ENCODE results near the gene SYT7.

SYT7 gene

DNA sequence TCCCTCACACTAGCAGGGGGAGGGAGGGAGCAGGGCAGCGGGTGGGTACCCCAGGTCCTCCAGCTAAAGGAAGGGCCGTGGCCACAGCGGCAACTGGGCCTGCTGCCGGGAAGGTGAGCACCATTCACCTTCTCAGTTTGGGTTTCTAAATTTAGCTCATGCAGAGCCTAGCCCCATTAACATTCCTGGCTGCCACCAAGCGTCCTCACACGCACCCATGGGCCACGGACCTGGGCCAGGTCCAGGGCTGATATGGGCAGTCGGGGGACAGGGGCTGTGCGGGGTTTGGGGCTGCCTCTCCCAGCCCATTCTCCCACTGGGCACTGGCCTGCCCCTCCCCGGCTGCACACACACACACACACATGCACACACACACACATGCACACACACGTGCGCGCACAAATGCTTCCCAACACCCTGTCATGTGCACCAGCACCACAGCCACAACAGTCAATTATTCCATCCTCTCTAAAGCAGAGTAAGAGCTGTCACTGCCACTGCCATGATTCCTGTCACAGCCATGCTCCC lies 28.7 kb downstream of the SYT7 start:
- DNase-seq: no peak

DNA sequence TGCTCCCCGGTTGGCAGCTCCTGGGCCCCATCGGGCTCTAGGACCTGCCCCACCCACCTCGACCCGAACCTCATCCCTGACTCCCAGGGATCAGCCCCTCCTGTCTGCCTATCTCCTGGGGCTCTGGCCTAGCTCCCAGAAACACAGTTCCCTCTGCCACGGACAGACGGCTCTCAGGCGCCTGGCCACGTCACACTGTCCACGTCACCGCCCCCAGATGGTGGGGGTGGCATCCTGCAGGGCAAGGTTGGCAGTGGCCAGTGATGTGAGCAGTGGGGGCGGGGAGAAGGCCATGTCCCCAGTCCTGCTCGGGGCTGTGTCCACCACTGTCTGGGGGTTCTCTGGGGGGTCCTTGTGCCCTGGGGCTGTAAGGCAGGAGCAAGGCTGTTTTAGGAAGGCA lies 29.2 kb downstream of the SYT7 start:
- DNase-seq: no peak

DNA sequence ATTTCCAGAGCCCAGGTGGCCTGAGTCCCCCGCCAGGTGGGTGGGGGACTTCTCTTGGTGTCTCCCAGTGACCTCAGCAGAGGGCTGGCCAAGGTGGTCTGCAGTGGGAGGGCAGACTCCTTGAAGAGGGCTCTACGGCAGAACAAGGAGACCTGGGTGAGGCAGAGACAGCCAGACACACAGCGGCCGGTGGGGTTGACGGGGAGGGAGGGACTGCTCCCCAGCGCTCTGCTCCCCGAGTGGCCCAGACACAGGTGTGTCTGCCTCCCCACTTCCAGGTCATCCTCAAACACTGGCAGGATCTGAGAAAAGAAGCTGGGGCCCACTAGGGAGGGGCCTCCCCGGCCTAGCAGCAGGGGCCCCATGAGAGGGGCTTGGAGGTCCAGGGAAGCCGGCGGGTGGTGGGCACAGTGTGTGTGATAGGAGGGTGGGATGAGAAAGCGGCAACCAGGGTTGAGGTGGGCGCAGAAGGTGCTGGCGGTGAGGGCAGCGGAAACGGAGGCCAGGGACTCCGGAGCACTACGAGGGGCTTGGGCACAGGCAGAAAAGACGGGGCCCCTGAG lies 30.1 kb downstream of the SYT7 start:
- no peak for DNase-seq

DNA sequence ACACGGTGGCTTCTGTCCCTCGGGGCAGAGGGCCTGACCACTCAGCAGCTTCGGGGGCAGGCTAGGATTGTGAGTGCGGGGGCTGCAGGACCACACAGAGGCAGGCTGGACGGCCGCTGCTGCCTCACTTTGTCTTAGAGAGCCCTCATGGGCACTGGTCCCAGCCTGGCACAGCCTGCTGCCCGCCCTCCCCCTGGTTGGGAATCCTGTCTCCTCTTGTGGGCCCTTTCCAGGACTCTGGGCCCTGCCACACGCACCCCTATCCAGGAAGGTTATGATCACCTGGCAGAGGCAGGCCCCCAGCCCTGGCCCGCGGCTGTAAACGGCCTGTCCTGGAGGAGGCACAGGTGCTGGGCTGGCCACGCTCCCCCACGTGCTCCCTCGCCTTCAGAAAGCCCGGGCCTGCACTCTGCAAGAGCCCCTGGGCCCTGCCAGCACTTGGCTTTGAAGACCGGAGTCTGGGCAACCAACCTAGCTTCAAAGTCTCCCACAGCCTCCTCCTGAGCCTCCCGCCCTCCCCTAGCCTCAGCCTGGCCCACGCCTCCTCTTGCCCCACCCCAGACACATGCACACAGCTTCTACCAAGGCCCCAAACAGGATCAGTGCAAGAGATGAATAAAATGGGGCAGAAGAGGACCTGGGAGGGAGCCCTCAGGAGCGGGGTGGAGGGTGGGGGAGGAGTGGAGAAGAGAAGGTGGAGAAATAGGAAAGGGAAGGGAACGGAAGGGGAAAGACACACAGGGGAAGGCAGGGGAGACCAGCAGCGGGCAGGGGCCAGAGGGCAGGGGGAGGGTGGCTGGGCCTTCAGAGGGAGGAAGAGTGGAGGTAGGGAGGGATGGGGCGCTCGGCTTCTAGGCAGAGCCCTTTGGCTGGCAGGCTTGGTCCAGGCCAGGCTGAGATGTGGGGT lies 31.0 kb downstream of the SYT7 start:
- DNase-seq: no peak

GRCh38 chr11:61549177-61549576 lies 31.7 kb downstream of the SYT7 start:
- no peak for DNase-seq

DNA sequence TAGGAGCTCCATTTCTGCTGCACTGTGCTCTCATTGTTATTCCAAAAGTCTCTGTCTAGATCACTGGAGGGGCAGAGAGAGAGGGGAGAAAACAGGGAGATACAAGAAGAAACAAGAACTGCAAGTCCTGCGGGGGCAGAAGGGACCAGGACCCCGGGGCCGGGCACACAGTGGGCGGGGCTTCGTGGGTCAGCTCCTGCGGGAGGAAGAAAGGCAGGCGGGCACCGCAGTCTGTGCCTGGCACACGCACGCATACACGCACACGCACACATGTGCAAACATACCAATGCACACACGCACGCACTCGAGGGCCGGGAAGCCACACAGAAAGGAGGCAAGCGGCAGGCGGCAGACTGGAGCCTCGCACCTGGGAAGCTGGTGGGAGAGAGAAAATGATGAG lies 33.6 kb downstream of the SYT7 start:
- DNase-seq: no peak

DNA sequence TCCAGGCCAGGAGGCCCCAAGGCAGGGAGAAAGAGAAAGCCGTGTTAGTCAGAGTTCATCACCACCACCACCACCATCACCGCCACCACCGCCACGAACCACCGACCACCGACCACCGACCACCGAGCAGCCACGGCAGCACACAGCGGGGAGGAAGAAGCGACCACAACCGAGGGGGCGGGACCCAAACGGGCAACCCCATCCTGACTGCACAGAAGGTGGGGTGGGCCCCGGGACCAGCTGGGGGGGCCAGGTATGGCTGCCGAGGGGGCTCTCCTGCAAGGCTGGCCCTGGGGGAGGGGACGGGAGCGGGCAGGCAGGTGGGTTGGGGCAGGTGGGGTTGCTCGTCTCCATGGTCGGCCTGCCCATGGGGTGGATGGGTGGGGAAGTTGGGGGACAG lies 34.2 kb downstream of the SYT7 start:
- no peak for DNase-seq

- DNase-seq: no peak
Observed at GRCh38 chr11:61545921-61546320, 35.0 kb downstream of the SYT7 start.

DNA sequence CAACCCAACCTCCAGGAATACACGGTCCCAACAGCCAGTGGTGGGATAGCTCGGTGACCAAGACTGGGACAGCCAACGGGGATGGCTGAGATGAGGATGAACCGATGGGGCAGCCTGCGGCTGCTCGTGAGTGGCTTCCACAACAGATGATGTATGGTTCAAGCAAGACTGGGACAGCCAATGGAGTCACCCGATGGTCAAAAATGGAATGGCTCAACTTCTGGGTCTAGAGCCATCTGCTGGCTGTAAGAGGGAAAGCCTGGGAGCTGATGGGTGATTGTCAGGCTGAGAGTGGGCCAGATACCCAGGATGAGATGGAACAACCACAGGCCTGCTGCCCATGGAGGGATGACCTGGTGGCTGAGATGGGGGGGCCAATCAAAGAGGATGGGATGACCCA lies 35.5 kb downstream of the SYT7 start:
- no peak for DNase-seq

DNA sequence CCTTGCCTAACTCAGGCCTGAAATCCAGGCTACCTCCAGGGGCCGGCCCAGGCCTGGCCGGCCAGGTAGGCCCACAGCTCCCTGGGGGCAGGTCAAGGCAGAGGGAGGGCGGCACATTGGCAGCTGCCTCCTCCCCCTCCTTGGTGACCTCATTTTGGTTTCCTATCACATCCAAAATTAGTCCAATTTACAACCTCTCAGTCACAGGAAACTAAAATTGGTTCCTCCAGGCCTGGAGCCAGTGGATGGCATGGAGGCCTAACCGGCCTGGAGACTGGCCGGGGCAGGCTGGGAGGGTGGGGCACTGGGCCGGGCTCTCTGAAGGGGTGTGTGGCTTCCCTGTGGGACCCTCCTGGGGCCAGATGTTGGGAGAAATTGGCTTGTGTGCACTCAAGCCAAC lies 36.4 kb downstream of the SYT7 start:
- no peak for DNase-seq

- no peak for DNase-seq
Observed at GRCh38 chr11:61543606-61544306, 37.1 kb downstream of the SYT7 start.

DNA sequence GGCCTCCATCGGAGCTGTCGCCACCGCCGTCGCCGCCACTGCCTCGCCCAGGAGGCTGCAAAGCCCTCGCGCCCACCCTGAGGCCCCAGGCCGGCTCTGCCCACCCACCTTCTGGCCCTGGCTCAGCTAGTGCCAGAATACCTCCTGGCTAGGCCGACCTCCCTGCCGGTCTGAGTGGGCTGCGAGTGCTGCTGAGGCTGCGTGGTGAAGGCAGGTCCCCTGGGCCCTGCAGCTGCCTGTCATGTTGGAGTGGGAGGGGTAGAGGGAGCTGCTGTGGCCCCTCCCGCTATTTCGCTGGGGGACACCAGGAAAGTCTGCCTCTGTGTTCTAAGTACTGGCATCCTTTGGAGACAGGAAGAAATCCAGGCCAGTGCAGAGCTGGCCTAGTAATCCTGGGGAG lies 38.2 kb downstream of the SYT7 start:
- no peak for DNase-seq

GRCh38 chr11:61542024-61542461 lies 38.8 kb downstream of the SYT7 start:
- DNase-seq: no peak

- DNase-seq: no peak
Observed at GRCh38 chr11:61541598-61541997, 39.3 kb downstream of the SYT7 start.

DNA sequence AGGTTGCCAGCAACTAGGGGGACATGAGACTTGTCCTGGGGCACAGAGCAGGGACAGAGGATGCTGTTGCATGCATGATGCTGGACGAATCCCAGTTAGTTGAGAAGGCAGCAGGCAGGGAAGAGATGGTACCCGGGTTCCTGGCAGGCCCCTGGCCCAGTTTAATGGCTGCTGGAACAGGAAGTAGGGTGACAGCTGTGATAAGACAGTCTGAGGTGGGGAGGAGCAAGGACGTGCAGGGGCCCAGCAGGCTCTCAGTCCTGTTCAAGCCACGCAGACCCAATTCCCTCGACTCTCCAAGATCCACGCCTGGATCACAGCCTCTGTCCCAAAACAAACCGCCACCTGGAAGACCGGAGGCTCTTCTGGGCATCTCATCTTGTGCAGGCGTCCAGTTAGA lies 40.3 kb downstream of the SYT7 start:
- no peak for DNase-seq

DNA sequence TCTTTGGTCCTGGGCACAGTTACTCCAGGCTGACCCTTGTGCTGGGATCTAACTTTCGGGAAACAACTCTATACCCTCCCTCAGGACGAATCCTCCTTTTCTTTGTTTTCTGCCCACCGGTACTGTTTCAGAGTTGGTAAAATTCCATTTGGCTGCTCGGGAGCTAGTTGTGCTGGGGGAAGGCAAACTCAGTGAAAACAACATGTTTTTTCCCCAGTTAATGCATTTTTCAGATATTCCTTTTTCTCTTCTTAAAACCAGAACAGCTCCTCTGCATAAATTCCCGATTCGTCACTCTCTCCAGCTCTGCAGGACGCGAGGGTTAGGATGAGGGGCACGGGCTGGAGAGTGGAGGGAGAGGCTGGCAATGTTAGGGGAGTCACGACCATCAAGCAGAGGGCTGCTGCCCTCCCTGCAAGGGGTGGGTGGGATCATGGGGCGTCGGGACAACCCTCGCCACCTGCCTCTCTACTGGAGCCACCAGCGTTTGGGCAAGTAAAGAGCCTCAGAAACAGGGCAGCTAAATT lies 41.0 kb downstream of the SYT7 start:
- DNase-seq: no peak

GRCh38 chr11:61539006-61539405 lies 41.9 kb downstream of the SYT7 start:
- DNase-seq: no peak

DNA sequence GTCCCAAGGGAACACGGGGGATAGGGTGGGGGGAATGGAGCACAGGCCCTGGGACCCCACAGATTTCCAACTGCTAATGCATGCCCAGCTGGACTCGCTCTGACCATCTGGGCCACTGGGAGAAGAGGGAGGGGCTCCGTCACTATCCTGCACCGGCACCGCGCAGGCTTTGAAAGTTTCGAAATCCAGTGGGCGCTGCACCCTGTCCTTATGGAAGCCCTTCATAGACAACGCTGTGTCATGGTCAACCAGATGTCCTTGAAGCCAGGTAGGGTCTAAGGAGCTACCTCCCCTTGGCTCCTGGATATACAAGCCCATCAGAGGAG lies 42.3 kb downstream of the SYT7 start:
- DNase-seq: no peak

- no peak for DNase-seq
Observed at GRCh38 chr11:61537326-61537725, 43.5 kb downstream of the SYT7 start.

DNA sequence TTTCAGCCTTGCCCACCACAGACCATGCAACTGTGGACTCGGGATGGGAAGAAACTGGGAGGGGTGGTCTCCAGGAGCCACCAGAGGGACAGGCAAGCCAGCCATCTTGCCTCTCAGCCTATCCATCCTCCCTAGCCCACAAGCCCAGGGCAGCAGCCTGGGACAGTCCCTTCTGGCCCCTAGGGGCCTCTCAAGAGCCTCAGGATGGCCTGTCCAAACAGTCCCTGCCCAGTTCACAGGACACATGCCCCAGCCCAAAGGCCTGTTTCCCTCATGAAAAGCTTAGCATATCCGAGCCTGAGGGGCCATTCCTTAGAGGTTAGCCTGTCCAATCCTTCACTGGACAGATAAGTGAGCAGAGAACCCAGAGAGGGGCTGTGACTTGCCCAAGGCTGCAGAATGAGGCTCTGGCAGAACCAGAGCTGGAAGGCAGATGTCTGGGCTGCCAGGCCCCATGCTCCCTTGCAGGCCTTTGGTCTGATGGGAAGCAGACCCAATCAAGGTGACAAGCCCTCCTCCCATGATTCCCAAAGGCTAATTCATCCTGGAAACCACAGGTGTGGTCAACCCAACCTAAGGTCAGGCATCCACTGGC lies 44.1 kb downstream of the SYT7 start:
- no peak for DNase-seq

DNA sequence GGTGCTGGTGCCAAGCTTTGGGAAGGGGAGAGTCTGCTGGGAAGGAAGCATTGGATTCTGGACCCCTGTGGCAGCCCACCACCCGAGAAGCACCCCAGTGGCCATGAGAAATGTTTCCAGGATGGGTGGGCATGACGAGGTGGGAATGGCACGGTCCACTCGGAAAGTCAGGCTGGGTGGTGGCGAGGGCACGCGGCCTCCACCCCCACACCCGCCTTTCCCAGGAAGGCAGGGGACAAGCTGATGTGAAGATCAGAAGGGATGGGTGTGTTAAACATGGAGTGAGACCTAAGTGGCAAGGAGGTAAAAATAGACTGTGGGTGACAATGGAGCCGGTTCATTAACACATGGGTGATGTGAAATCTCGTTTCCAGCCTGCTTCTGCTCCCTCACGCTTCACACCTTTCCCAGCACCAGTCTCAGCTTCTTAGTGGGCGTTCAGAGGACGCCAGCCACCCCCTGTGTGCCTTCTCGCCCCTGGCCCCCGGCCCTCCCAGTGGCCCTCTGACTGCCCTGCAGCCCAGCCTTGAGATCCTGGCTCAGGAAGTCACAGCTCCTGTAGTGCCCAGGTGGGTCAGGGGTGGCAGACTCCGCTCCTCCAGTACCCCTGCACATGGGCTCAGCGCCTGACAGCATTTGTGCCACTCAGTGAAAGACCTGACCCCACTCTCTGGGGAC lies 44.7 kb downstream of the SYT7 start:
- DNase-seq: no peak

All from CD4-positive, alpha-beta T cell treated with Interleukin-17A for 4 hours (primary cell).